Muscle of leg (tissue), 11 donors: ENCODE measurements around the gene CCDC136. TPM values are rescaled to one million over a fixed set of nuclear protein-coding genes. Genes with fewer than 3 reads are reported as not detected.

Source experiments
- DNase-seq: peaks from one replicate; pipeline ENCODE4 v3.0.0; 2013
- H3K27ac ChIP-seq: one replicate; pipeline ENCODE4 v1.5.1; 2013; ENCODE audit warnings: mild to moderate bottlenecking, low read length, control low read depth
- H3K27me3 ChIP-seq: one replicate; pipeline ENCODE4 v1.6.1; 2013; ENCODE audit warnings: low read length; ENCODE audit not compliant: control insufficient read depth, insufficient read depth
- H3K36me3 ChIP-seq: one replicate; pipeline ENCODE4 v1.6.1; 2013; ENCODE audit warnings: low read length; ENCODE audit not compliant: control insufficient read depth, insufficient read depth
- H3K4me1 ChIP-seq: one replicate; pipeline ENCODE4 v1.6.1; 2013; ENCODE audit warnings: low read length; ENCODE audit not compliant: control insufficient read depth, insufficient read depth
- H3K4me3 ChIP-seq: one replicate; pipeline ENCODE4 v1.5.1; 2013; ENCODE audit warnings: low read length, control low read depth
- H3K9me3 ChIP-seq: replicated peaks from 2 replicates; pipeline ENCODE4 v1.6.1; 2013; ENCODE audit warnings: low read depth, low read length; ENCODE audit not compliant: control insufficient read depth
- WGBS: methylation state at CpG from one replicate; pipeline ENCODE4 v1.1.5; 2013; ENCODE audit warnings: missing lambda C conversion rate; ENCODE audit not compliant: insufficient coverage; 5-methylcytosine and 5-hydroxymethylcytosine counted together
- polyA plus RNA-seq, 8 donors: library from polyadenylated mRNA; unstranded; fragments of 120-200 nt; gene quantifications; one replicate each; pipeline versions ENCODE4 v1.2.1 to v1.2.3, GENCODE V29; 2013; ENCODE audit warnings: inconsistent platforms in 1 of 8, low replicate concordance in 1 of 8; ENCODE audit not compliant: insufficient read length in 8 of 8, insufficient read depth in 1 of 8
- total RNA-seq: library from RNA; stranded (reverse); fragments of 120-200 nt; gene quantifications from one replicate; pipeline ENCODE4 v1.2.4, GENCODE V29; 2013

Gene CCDC136
- total and polyA plus RNA-seq, 9 donors, result 10.7 to 21.5 (median 16.4) TPM

DNA sequence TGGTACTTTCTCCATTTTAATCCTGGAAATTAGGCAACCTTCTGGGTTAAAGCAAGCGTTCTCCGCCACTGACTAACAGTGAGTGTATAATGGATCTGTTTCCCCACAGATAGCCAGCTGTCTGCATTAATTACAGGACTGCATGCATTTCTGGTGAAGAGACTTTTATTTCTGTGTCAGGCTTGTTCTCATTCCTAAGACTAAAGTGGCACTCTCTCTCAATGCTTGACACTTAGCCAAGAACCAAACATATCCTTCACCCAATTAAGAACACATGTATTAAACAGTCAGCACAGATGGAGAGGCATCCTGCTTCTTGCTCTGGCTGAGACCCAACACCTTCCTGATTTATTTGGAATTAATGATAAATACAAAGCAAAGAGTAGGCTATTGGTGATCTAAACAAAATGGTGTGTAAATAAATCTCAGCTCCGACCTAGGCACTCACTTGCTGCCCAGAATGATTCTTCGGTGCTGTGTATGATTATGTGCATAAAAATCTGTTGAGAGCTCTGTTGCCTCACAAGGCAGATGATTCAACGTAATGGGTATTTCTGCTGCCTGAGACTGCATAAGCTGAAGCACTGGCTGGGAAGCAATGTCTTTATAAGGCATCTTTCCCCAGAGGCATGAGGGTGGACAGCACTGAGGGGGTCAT is 35.8 kb upstream of the CCDC136 start:
- H3K4me1 ChIP-seq, result peaks cover 13% of the 10 kb centered on the region
- DNase-seq, result peak; percentile 82
- peak overlapping the region; percentile 70 for H3K27ac ChIP-seq
- WGBS, result 79% methylated on average over 3 of the region's 5 CpGs
- no peaks in the 10 kb centered on the region for H3K9me3 ChIP-seq
- no peak overlapping the region for H3K4me3 ChIP-seq
- no peaks in the 10 kb centered on the region for H3K27me3 ChIP-seq
- peaks cover 46% of the 10 kb centered on the region for H3K36me3 ChIP-seq

DNA sequence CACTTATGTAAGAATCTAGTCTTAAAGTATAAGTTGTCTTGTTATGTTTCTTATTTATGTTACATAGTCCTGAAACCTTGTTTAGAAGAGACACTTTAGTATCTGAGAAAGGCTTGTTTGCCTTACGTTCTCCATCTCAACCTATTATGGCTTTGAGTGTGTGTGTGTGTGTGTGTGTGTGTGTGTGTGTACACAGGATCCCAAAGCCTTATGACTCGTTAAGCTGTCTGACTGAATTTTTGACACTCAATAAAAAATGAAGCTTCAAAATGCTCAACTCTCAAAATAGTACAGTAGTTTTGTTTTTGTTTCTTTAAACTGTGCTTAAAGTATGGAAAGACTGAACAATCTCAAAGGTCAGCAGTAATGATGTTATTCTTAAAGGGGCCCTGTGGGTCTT is 34.6 kb upstream of the CCDC136 start:
- no CpG with 5 or more reads among the region's 2 CpGs for WGBS
- H3K4me3 ChIP-seq, result no peak overlapping the region
- H3K9me3 ChIP-seq, result no peaks in the 10 kb centered on the region
- peak overlapping the region; percentile 70 for H3K27ac ChIP-seq
- peaks cover 45% of the 10 kb centered on the region for H3K36me3 ChIP-seq
- peaks cover 13% of the 10 kb centered on the region for H3K4me1 ChIP-seq
- H3K27me3 ChIP-seq, result no peaks in the 10 kb centered on the region
- DNase-seq, result no peak

DNA sequence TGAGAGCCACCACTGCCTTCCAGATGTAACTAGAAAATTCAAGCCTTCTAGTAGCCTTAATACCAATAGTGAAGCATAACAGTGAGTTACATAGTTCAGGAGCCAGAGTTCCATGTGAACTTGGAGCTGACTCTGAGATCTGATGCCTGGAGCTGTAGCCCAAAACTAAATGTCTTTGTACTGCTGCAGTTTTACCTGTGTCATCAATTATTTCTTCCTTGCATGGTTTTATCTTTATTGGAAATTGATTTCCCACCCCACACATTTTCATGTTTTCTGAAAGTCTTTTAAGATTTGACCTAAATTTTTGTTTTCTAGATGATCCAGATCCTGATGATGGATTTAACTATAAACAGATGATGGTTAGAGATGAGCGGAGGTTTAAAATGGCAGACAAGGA is 33.2 kb upstream of the CCDC136 start:
- Histone ChIP-seq H3K4me1 (peaks cover 13% of the 10 kb centered on the region), H3K9me3 (no peaks in the 10 kb centered on the region), H3K27me3 (no peaks in the 10 kb centered on the region), H3K4me3 (no peak overlapping the region), H3K36me3 (peaks cover 44% of the 10 kb centered on the region), H3K27ac (no peak overlapping the region)
- DNase-seq, result no peak
- WGBS, result 80% methylated on average over 1 of the region's 1 CpG

DNA sequence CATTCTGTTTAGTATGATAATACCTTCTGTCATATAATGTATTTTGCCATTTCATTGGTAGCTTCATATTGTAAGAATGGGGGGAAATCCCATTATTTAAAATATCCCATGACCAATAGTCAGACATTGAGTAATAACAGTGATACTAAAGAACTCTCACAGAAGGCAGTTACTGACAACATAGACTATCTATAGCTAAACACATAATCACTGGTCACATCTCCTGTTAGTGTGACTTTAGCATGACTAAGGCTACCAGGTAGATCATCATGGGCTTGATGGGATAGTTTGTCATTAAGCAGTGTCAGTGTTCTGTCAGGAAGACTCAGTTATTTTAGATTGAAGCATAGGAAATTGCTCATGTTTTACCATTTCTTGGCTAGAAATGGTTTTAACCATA is 32.5 kb upstream of the CCDC136 start:
- Histone ChIP-seq H3K4me3 (no peak overlapping the region), H3K27ac (no peak overlapping the region), H3K36me3 (peaks cover 41% of the 10 kb centered on the region), H3K27me3 (no peaks in the 10 kb centered on the region), H3K4me1 (peaks cover 13% of the 10 kb centered on the region), H3K9me3 (no peaks in the 10 kb centered on the region)
- no peak for DNase-seq

DNA sequence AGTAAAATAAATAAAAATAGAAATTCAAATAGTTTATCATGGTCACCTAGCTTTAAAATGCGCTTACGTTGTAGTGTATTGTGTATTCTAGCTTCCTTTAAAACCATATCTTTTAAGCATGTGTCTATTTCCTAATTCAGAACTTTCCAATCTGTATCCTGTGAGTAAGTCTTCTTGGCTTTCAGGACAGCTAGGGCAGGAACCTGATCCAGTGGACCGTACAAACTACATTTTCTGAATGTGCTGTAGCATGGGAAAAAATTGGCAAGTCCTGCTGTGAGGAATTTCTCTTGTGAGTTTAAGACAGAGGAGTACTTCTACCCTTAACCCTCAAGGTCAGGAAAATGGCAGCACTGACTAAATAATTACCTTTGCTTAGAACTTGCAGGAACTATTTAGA is 28.2 kb upstream of the CCDC136 start:
- WGBS, result no CpG with 5 or more reads among the region's 3 CpGs

DNA sequence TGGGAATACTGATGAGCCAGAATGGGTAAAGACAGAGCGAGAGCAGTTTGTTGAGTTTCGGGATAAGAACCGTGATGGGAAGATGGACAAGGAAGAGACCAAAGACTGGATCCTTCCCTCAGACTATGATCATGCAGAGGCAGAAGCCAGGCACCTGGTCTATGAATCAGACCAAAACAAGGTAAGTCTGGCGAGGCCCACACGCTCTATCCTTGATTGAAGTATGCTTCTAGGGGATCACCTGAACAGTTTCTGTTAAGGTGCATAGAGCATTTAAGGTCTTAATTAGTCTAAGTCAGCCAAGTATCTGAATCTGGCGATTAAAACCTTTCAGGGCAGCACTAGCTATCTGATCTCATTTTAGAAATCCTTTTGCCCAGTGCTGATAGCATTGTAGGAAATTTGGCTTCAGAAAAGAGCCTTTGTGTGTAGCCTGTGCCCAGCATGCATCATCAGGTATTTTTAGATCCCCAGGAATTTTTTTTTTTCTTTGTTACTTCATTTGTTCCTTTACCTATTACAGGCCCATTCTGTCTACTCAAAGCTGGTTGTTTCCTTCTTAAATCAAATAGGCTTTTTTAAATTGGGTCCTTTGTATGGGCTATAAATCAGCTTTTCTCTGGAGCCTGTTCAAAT is 24.2 kb upstream of the CCDC136 start:
- peaks cover 59% of the 10 kb centered on the region for H3K36me3 ChIP-seq
- 92% methylated on average over 5 of the region's 6 CpGs for WGBS

More for the DNA sequence above, 28.2 kb upstream of the CCDC136 start:
- Histone ChIP-seq H3K36me3 (peaks cover 47% of the 10 kb centered on the region), H3K27me3 (no peaks in the 10 kb centered on the region), H3K9me3 (no peaks in the 10 kb centered on the region), H3K4me1 (no peaks in the 10 kb centered on the region), H3K4me3 (no peak overlapping the region), H3K27ac (no peak overlapping the region)
- no peak for DNase-seq

DNA sequence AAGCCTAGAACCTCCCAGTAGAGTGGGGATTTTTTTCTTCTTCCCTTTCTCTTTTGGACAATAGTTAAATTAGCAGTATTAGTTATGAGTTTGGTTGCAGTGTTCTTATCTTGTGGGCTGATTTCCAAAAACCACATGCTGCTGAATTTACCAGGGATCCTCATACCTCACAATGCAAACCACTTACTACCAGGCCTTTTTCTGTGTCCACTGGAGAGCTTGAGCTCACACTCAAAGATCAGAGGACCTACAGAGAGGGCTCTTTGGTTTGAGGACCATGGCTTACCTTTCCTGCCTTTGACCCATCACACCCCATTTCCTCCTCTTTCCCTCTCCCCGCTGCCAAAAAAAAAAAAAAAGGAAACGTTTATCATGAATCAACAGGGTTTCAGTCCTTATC is 21.5 kb upstream of the CCDC136 start:
- Histone ChIP-seq H3K27me3 (no peaks in the 10 kb centered on the region), H3K27ac (no peak overlapping the region), H3K9me3 (no peaks in the 10 kb centered on the region), H3K4me3 (no peak overlapping the region), H3K36me3 (peaks cover 67% of the 10 kb centered on the region), H3K4me1 (peaks cover 3% of the 10 kb centered on the region)
- no CpG with 5 or more reads among the region's 2 CpGs for WGBS
- no peak for DNase-seq

More for the DNA sequence above, 24.2 kb upstream of the CCDC136 start:
- H3K4me3 ChIP-seq, result no peak overlapping the region
- H3K27me3 ChIP-seq, result no peaks in the 10 kb centered on the region
- no peak overlapping the region for H3K27ac ChIP-seq
- peaks cover 3% of the 10 kb centered on the region for H3K4me1 ChIP-seq
- no peaks in the 10 kb centered on the region for H3K9me3 ChIP-seq
- DNase-seq, result no peak

DNA sequence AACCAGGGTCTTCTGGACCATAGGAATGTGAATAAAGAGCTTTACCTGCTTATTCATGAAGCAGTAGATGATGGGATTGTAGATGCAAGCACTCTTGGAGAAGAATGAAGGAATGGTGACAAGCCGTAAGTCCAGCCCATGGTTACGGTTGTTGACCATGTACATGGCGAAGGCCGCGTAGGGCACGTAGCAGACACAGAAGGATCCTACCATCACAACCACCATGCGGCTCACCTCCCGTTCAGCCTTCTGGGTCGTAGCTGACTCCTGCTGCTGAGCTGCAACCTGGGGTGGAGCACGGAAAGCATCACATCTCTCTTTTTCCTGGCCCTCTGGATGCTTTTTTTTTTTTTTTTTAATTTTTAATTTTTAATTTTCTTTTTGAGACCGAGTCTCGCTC is 18.2 kb upstream of the CCDC136 start:
- WGBS, result 97% methylated on average over 6 of the region's 12 CpGs
- no peak overlapping the region for H3K27ac ChIP-seq
- DNase-seq, result no peak
- H3K36me3 ChIP-seq, result peaks cover 46% of the 10 kb centered on the region
- no peaks in the 10 kb centered on the region for H3K27me3 ChIP-seq
- H3K9me3 ChIP-seq, result peaks cover 7% of the 10 kb centered on the region
- H3K4me3 ChIP-seq, result no peak overlapping the region
- peaks cover 3% of the 10 kb centered on the region for H3K4me1 ChIP-seq

DNA sequence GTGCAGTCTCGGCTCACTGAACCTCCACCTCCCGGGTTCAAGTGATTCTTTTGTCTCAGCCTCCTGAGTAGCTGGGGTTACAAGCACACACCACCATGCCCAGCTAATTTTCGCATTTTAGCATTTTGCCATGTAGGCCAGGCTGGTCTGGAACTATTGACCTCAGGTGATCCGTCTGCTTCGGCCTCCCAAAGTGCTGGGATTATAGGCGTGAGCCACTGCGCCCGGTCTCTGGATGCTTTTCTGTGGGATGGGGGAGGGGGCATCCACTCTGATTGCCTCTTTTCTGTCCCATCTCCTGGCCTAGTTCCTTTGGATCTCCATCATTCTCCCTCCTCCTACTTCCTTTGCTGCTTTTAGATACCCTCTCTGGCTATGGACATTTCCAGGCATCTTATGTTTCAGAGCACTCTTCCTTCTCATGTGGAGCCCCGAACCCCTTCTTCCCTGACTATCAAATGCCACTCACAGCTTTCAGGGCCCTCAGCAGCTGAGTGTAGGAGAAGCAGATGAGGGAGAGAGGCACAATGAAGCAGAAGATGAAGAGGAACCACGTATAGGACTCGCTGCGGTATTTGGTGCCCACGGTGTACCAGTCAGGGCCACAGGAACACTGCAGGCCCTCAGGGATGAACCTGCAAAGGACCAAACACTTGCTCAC is 17.6 kb upstream of the CCDC136 start:
- Histone ChIP-seq H3K4me1 (peaks cover 3% of the 10 kb centered on the region), H3K9me3 (peaks cover 7% of the 10 kb centered on the region), H3K27me3 (no peaks in the 10 kb centered on the region), H3K27ac (no peak overlapping the region), H3K4me3 (no peak overlapping the region), H3K36me3 (peaks cover 43% of the 10 kb centered on the region)
- DNase-seq, result no peak
- WGBS, result 98% methylated on average over 8 of the region's 13 CpGs

DNA sequence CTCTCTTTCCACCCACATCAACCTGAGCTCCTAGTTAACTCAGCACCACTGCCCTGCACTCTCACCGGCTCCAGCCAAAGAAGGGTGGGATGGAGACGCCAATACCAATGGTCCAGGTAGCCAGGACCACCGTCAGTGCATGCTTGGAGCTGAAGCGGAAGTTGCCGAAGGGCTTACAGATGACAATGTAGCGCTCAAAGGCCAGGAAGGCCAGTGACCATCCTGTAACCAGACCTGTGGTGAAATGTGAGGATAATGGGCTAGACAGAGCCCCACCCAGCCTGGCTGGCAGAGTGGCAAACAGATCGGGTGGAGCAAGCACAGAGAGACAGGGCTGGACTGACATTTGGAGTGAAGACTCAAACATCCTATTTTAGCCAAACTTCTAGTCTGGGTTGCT is 16.8 kb upstream of the CCDC136 start:
- Histone ChIP-seq H3K4me3 (no peak overlapping the region), H3K9me3 (peaks cover 7% of the 10 kb centered on the region), H3K36me3 (peaks cover 37% of the 10 kb centered on the region), H3K27ac (no peak overlapping the region), H3K4me1 (no peaks in the 10 kb centered on the region), H3K27me3 (no peaks in the 10 kb centered on the region)
- DNase-seq, result no peak
- WGBS, result 94% methylated on average over 6 of the region's 7 CpGs
